Measurements from ENCODE around the gene TGFBR3.
"Not testable (repeated sequence)": the region's sequence is repeated elsewhere in the genome, so short reads cannot be mapped to it uniquely, and the experiment has no call there.

TGFBR3 gene

GRCh38 chr1:91883470-91883869 lies 2.5 kb downstream of the TGFBR3 start:
- DNase-seq (ENCODE audit: low read depth in 2 of 2) = no peak

GRCh38 chr1:91881280-91881679 lies 4.7 kb downstream of the TGFBR3 start:
- no peak for DNase-seq (ENCODE audit: low read depth in 2 of 2)

GRCh38 chr1:91879733-91880132 lies 6.2 kb downstream of the TGFBR3 start:
- no peak for DNase-seq (ENCODE audit: low read depth in 2 of 2)

DNA sequence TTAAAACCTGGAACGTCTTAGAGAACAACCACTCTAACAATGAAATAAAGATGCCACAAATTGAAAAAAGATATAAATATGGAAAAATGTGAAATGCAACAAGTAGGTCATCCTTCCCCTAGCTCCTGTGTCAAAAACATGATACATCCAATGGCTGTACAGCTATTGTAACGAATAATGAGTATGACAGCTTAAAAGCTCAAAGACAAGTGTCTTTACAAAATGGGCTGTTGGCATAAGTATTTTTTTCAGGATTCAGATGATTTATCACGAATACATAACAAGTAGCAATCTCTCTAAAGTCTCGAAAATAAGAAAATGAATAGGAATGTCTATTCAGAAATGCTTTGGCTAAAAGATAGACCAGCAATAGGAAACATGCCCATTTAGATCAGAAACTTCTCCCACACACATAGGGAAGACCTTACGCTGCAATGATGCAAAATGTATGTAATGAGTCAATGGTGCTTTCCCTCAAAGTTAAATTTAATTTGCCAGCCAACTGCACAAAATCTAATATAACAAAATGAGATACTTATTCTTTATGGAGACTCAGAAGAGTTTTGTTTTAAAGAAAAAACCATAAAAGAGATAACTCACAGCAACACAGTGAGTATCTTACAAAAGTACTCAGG lies 8.3 kb downstream of the TGFBR3 start:
- DNase-seq (ENCODE audit: low read depth in 2 of 2) = no peak

- no peak for DNase-seq (ENCODE audit: low read depth in 2 of 2)
Measured at GRCh38 chr1:91876781-91877573, 9.0 kb downstream of the TGFBR3 start.

DNA sequence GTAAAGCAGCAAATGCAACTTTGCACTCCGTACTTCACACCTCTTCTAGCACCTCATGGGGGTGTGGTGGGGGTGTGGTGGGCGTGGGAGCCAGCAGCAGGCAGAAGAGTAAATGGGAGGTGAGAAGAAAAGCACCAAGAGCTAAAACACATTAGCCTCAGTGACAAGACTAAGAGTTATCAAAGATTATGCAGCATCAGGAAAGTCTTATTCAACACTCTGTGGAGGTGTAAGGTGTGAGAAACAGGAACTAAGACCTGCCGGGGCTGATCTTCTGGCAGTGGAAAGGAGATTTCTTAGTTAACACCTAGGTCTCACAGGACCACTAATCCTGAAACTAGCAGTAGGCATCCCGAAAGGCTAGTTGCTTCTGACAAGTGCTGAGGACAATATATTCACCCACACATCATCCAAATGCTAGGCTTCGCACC lies 9.9 kb downstream of the TGFBR3 start:
- peak; percentile 38 to 39 for DNase-seq (ENCODE audit: low read depth in 2 of 2)

- no peak for DNase-seq (ENCODE audit: low read depth in 2 of 2)
Measured at GRCh38 chr1:91874167-91874566, 11.8 kb downstream of the TGFBR3 start.

- DNase-seq (ENCODE audit: low read depth in 2 of 2) = peak in 1 of 2 donors; percentile 22
Measured at GRCh38 chr1:91872559-91873081, 13.3 kb downstream of the TGFBR3 start.

GRCh38 chr1:91872000-91872399 lies 14.0 kb downstream of the TGFBR3 start:
- no peak for DNase-seq (ENCODE audit: low read depth in 2 of 2)

DNA sequence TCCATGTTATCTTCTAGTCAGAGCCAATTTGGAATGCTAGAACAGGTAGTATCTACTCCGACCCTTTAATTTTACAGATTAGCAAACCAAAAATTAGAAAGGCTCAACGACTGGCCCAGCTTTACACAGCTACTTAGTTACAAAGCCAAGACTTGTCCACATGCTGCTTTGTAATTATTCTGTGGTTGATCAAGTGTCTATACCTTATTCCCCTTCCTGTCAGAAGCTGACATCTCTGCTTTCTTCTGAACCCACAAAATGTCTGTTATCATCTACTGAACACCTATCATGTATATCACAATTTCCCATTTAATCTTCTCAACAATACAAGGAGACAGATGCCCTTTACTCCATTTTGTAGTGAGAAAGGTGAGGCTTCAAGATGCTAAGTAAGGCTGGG lies 15.6 kb downstream of the TGFBR3 start:
- DNase-seq (ENCODE audit: low read depth in 2 of 2) = no peak

DNA sequence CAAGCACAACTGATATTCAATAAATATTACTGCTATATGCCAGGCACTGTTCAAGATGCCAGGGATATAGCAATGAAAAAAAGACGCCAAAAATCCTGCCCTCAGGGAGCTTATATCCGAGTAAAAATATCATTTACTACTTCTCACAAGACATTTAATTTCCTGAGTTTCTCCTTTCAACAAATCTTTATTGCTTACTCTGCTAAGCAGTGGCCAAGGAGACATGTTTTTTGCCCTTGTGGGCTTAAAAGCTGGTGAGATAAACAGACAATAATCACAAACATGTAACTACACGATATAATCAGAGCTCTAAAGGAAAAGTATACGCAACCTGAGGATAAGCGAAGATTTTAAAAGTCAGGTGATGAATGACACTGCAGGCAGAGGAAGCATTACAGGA lies 19.5 kb downstream of the TGFBR3 start:
- no peak for DNase-seq (ENCODE audit: low read depth in 2 of 2)

DNA sequence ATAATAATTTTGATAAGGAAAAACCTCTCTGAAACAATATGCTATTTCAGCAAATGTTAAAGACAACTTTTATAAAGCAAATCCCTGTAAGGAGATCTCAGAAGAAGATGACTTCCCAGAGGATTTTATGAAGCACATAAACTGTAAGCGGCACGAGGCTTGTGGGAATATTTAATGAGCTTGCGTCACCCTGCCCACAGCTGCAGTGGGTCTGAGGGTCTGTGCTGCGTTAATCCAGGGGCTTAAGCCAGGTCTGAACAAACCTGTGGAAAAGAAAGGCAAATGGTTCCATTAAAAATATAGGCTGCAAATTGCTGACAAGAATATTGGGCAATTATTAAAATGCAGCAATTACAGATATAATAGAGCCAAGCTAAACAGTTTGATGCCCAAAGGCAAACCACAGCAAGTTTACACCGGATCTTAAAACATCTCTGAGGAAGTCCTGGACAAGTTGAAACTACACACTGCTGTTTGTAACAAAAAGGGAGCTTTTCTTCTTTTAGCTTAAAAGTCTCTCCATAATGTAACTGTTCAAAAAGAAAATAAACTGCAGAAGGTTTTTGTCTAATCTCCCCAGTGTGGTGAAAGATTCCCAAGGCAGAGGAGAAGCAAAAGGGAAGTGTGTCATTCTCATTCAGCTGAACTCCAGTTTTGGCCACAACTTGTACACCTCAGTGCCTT lies 21.8 kb downstream of the TGFBR3 start:
- no peak for DNase-seq (ENCODE audit: low read depth in 2 of 2)

GRCh38 chr1:91863498-91863897 lies 22.5 kb downstream of the TGFBR3 start:
- DNase-seq (ENCODE audit: low read depth in 2 of 2) = no peak

DNA sequence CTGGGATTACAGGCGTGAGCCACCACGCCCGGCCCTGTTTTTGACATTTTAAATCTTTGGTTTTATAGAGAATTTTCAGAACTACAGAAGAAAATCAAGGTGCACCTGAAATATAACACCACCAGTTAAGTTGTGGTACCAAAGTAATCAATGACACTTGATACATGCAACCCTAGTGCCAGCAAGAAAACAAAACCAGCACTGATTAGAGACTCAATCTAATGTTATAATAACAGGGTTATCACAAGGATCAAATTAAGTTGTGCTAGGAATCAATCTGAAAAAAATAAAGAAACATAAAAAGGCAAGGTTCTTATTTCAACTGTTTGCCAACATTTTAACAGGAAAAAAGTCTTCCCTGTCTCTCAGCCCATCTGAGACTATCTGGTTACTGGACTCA lies 23.8 kb downstream of the TGFBR3 start:
- DNase-seq (ENCODE audit: low read depth in 2 of 2) = no peak

DNA sequence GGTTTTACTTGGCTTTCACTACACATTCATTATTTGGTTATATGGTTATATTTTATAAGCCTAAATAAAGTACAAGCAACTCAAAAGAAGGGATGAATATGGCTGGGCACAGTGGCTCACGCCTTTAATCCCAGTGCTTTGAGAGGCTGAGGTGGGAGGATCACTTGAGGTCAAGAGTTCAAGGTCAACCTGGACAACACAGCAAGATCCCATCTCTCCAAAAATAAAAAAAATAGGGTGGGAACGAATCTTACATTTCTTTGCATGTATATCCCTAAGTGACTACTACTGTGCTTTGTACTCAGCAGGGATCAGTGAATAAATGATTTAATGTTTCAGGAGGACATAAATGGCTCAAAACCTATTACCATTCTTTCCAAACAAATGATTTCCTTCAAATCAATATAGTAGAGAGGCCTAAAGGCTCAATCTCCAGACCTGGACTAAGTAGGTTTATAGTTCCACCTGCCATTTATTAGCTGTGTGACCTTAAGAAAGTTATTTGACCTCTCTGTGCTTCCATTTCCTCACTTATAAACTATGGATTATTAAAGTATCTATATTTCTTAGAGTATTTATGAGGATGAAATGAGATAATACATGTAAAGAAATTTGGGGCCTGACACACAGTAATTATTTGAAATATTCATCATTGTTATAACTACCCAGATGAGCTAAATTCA lies 28.3 kb downstream of the TGFBR3 start:
- DNase-seq (ENCODE audit: low read depth in 2 of 2) = no peak

DNA sequence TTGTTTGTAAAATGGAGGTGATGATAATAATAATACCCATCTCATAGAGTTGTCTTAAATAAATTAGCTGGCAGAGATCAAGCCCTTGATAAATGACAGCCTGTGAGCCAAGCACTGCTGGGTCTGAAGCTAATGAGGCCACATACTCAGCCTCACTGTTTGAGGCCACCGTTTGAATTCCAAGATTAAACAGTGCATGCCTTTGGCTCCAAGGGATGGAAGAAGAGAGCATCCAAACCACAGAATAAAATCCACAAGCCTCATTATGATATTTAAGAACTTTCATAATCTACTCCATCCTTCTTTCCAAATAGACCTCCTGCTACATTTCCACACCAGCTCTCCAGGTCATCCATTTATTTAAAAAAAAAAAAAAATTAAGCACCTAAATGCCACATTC lies 29.0 kb downstream of the TGFBR3 start:
- no peak for DNase-seq (ENCODE audit: low read depth in 2 of 2)

DNA sequence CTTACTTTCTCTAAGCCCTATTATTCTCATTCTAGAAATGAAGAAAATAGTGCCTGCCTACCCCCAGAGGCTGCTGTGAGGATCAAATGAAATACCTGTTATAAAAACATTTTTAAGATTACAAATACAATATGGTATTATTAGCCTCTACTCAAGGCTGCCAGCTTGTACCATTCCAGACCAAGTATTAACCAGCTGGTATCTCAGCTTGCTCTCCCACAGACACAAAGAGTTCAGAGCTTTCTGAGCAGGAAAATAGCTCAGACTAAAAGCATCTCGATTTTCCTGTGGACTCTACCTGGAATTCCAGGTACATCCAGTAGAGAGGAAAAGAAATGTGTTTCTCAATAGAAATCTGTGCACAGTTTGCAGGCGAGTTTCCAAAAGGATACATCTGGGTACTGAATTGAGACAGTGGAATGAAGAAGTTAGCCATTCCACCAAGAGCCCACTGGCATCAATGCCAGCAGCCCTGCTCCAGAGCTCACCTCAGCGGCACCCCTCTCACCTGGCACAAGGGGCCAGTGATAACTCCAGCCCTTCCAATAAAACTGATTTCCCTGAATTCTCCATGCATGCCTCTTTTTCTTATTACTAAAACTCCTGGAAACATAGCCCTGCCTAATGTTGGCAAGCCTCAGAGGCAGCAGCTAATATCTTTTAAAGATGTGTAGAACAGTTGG lies 31.0 kb downstream of the TGFBR3 start:
- DNase-seq (ENCODE audit: low read depth in 2 of 2) = no peak

DNA sequence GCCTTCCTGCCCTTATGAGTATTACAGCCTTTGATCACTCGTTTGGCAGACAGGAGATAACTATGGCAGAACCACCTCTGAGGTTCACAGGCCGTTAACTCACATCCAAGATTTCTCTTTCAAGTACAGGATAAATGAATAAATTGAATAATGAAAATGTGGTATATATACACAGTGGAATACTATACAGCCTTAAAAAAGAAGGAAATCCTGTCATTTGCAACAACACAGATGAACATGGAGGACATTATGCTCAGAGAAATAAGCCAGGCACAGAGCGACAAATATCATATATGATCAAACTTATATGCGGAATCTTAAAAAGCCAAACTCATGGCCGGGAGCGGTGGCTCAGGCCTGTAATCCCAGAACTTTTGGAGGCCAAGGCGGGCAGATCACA lies 32.6 kb downstream of the TGFBR3 start:
- no peak for DNase-seq (ENCODE audit: low read depth in 2 of 2)

DNA sequence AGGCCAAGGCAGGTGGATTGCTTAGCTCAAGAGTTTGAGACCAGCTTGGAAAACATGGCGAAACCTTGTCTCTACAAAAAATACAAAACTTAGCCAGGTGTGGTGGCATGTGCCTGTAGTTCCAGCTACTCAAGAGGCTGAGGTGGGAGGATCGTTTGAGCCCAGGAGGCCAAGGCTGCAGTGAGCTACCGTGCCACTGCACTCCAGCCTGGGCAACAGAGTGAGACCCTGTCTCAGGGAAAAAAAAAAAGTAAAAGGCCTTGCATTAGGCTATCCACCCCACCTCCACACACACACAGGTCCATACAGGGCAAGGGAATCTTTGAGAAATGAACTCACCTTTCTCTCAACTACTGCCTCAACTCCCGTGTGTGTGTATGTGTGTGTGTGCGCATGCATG lies 33.9 kb downstream of the TGFBR3 start:
- not testable (repeated sequence) for DNase-seq (ENCODE audit: low read depth in 2 of 2)

- DNase-seq (ENCODE audit: low read depth in 2 of 2) = no peak
Measured at GRCh38 chr1:91851130-91852010, 34.6 kb downstream of the TGFBR3 start.

Measured in activated CD4-positive, alpha-beta T cell treated with anti-CD3 and anti-CD28 coated beads for 24 hours (primary cell).